Measurements from ENCODE around the gene ANKRD44. TPM values are rescaled to one million over a fixed set of nuclear protein-coding genes. Genes with fewer than 3 reads are reported as not detected.

Gene ANKRD44
- total RNA-seq, 4 donors from 2014 or later = 11.0 to 25.8 (median 23.9) TPM

- Histone ChIP-seq H3K27me3 (no peaks in the 10 kb centered on the region), H3K9me3 (no peaks in the 10 kb centered on the region), H3K27ac (no peak overlapping the region), H3K36me3 (no peaks in the 10 kb centered on the region), H3K4me1 (peaks cover 4 to 10% of the 10 kb centered on the region in 2 donors), H3K4me3 (replicated peaks in 1 of 3) (no peak overlapping the region)
- WGBS, 2 donors = 86 to 88% methylated on average over 10 of the region's 10 CpGs
- no peak for TF ChIP-seq CTCF (IDR thresholded peaks at IDR 0.05)
- TF ChIP-seq POLR2A (IDR thresholded peaks at IDR 0.05) = no peak
- no peak for DNase-seq
- intact Hi-C loops (cut with DNase I) = loop anchor here (5.0 kb wide), 2 partner anchors 123 to 188 kb away; partner anchors contain the start of gene ANKRD44
Measured at GRCh38 chr2:197189426-197190099, 121.0 kb downstream of the ANKRD44 start.

GRCh38 chr2:197185676-197186075 is 124.9 kb downstream of the ANKRD44 start:
- H3K4me1 ChIP-seq = peaks cover 6 to 10% of the 10 kb centered on the region in 2 donors
- 96 to 100% methylated on average over 1 of the region's 1 CpG for WGBS, 2 donors
- DNase-seq = no peak
- no peaks in the 10 kb centered on the region for H3K36me3 ChIP-seq
- TF ChIP-seq CTCF (IDR thresholded peaks at IDR 0.05) (no peak), POLR2A (IDR thresholded peaks at IDR 0.05) (no peak)
- H3K27me3 ChIP-seq = no peaks in the 10 kb centered on the region
- intact Hi-C loops (cut with DNase I) = no loop called here
- peak overlapping the region in 1 of 3 donors; percentile 0 for H3K27ac ChIP-seq
- no peaks in the 10 kb centered on the region for H3K9me3 ChIP-seq
- H3K4me3 ChIP-seq (replicated peaks in 1 of 3) = no peak overlapping the region

GRCh38 chr2:197184959-197185586 is 125.5 kb downstream of the ANKRD44 start:
- H3K27ac ChIP-seq = peak overlapping the region in 2 of 3 donors; percentile 0 to 58
- H3K4me3 ChIP-seq (replicated peaks in 1 of 3) = no peak overlapping the region
- peaks cover 6 to 12% of the 10 kb centered on the region in 2 donors for H3K4me1 ChIP-seq
- no peaks in the 10 kb centered on the region for H3K27me3 ChIP-seq
- H3K36me3 ChIP-seq = no peaks in the 10 kb centered on the region
- TF ChIP-seq CTCF (IDR thresholded peaks at IDR 0.05) = no peak
- TF ChIP-seq POLR2A (IDR thresholded peaks at IDR 0.05) = no peak
- no peaks in the 10 kb centered on the region for H3K9me3 ChIP-seq
- DNase-seq = peak; percentile 88 to 97
- intact Hi-C loops (cut with DNase I) = no loop called here
- WGBS, 2 donors = 27 to 28% methylated on average over 6 of the region's 6 CpGs

- intact Hi-C loops (cut with DNase I) = no loop called here
- H3K4me3 ChIP-seq (replicated peaks in 1 of 3) = no peak overlapping the region
- no peaks in the 10 kb centered on the region for H3K9me3 ChIP-seq
- no peaks in the 10 kb centered on the region for H3K36me3 ChIP-seq
- no peak overlapping the region for H3K27ac ChIP-seq
- no peaks in the 10 kb centered on the region for H3K27me3 ChIP-seq
- peaks cover 6 to 18% of the 10 kb centered on the region in 2 donors for H3K4me1 ChIP-seq
- DNase-seq = no peak
- TF ChIP-seq CTCF (IDR thresholded peaks at IDR 0.05) (no peak), POLR2A (IDR thresholded peaks at IDR 0.05) (no peak)
Measured at GRCh38 chr2:197183355-197183754, 127.2 kb downstream of the ANKRD44 start.

DNA sequence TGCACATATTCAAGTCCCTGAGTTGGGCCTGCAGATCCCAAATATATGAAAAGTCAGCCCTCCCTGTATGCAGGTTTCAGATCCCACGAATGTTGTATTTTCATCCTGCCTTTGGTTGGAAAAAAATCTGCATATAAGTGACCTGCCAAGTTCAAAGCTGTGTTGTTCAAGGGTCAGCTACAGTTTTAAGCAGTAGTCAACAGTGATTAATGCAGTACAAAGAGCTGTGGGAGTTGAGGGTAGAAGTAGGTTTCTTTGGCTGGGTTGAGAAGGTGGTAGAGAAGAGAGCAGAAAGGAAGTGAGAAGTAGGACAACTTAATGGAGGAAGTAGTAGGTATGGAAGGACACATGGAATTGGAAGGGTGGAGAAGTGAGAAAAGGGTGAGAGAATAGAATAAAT is 127.9 kb downstream of the ANKRD44 start:
- WGBS, 2 donors = 92 to 95% methylated on average over 1 of the region's 1 CpG
- Histone ChIP-seq H3K36me3 (no peaks in the 10 kb centered on the region), H3K27me3 (no peaks in the 10 kb centered on the region), H3K27ac (no peak overlapping the region), H3K4me3 (replicated peaks in 1 of 3) (no peak overlapping the region), H3K9me3 (no peaks in the 10 kb centered on the region), H3K4me1 (peaks cover 6 to 18% of the 10 kb centered on the region in 2 donors)
- TF ChIP-seq POLR2A (IDR thresholded peaks at IDR 0.05) = no peak
- TF ChIP-seq CTCF (IDR thresholded peaks at IDR 0.05) = no peak
- intact Hi-C loops (cut with DNase I) = no loop called here
- DNase-seq = no peak
